SU-DHL-6 (cell line): Measurements from ENCODE around the gene CENPC.

Experiments used
- EZH2phosphoT487 ChIP-seq: fragments of 200-600 bp; sonication (generic), shearing (Covaris generic); conservative IDR thresholded peaks from 2 replicates; pipeline ENCODE4 v1.6.1; 2018; ENCODE audit warnings: mild to moderate bottlenecking, antibody characterized with exemption, low read length, moderate library complexity, mixed read lengths
- TF ChIP-seq, protein P1 (sequence below): fragments of 200-600 bp; sonication (generic); IDR thresholded peaks from one replicate; pipeline ENCODE4 v1.5.1; 2017; ENCODE audit warnings: antibody characterized with exemption, mild to moderate bottlenecking, low read length, moderate library complexity; ENCODE audit not compliant: insufficient read depth, poor library complexity, severe bottlenecking

- TF ChIP-seq, protein P1, sequence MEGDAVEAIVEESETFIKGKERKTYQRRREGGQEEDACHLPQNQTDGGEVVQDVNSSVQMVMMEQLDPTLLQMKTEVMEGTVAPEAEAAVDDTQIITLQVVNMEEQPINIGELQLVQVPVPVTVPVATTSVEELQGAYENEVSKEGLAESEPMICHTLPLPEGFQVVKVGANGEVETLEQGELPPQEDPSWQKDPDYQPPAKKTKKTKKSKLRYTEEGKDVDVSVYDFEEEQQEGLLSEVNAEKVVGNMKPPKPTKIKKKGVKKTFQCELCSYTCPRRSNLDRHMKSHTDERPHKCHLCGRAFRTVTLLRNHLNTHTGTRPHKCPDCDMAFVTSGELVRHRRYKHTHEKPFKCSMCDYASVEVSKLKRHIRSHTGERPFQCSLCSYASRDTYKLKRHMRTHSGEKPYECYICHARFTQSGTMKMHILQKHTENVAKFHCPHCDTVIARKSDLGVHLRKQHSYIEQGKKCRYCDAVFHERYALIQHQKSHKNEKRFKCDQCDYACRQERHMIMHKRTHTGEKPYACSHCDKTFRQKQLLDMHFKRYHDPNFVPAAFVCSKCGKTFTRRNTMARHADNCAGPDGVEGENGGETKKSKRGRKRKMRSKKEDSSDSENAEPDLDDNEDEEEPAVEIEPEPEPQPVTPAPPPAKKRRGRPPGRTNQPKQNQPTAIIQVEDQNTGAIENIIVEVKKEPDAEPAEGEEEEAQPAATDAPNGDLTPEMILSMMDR = no peak
- TF ChIP-seq EZH2phosphoT487 = no peak
Observed at GRCh38 chr4:67542076-67542475, 3.2 kb downstream of the CENPC start.
